ENCODE measurements around the gene PLEKHA4.

PLEKHA4 gene

DNA sequence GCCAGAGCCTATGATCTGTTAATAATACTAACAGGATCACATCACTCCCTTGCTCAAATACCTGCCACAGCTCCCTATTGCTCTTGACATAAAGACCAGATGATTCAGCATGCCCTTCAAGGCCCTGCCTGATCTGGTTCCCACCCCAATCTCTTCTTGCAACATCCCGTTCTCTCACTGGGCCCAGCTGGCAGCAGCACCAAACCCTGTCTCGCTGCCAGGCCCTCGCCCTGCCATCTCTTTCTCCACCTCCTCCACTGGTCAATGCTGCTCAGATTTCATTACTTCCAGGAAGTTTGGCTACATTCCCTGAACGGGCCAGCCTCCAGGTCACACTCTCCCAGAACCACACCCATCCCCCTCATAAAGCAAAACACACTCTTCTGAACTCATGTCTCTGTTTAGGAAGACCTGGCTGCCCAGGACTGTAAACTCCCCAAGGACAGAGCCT, 49.0 kb downstream of the PLEKHA4 start:
- DNase-seq, result peak; percentile 27

DNA sequence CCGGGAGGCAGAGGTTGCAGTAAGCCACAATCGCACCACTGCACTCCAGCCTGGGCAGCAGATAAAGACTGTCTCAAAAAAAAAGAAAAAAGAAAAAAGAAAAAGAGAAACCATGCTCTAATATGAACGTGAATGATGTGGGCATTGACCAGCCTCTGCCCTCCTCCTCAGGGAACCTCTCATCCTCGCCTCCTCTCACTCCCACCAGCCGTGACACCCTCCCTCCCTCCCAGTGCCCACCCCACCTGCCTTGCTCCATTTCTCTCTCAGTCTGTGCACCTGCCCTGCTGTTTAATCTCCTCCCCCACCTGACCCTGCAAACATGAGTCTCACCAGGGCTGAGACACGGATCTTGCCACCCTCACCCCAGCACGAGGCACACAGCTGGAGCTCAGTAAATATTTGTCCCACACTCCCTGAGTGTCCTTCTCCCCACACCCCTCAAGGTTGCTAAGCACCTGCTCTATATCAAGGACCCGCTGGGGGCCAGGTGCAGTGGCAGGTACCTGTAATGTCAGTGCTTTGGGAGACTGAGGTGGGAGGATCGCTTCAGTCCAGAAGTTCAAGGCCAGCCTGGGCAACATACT, 50.1 kb downstream of the PLEKHA4 start:
- no peak for DNase-seq

DNA sequence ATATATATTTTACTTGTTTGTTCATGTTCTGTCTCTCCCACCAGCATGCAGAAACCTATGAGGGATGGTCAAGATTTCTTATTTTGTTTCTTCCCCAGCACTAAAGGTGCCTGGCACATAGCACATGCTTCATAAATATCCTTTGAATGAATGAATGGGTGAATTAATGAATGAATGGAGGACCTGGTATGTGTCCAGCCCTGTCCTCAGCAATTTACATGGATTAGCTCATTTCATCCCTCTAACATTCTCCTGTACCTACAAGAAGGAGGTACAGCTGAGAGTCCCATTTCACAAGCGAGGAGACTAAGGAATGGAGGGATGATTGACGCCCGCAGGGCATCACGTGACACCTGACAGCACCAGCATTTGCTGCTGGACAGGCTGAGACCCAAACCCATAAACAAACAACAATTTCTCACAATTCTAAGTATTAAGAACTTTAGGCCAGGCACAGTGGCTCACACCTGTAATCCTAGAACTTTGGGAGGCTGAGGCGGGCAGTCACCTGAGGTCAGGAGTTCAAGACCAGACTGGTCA, 50.8 kb downstream of the PLEKHA4 start:
- DNase-seq, result no peak

DNA sequence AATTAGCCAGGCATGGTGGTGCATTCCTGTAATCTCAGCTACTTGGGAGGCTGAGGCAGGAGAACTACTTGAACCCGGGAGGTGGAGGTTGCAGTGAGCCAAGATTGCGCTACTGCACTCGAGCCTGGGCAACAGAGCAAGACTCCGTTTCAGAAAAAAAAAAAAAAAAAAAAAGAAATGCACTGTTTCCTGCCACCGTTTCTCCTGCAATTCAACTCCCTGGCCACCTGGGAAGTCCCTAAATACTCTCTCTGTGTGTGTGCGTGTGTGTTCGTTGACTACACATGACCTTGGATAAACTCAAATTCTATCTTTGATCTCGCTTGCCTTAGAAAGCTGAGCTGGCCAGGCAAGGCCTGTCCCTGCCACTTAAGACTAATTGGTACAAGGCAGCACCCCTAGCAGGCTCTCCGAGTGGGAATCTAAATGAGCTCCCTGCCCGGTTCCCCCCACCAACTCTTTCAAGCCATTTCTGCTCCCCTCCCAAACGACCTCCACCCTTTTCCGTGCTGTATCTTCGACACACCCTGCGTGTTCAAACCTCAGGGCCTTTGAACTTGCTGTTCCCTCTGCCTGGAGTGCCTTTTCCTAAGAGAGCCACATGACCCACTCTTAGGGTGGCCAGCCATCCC, 52.4 kb downstream of the PLEKHA4 start:
- peak; percentile 22 for DNase-seq

DNA sequence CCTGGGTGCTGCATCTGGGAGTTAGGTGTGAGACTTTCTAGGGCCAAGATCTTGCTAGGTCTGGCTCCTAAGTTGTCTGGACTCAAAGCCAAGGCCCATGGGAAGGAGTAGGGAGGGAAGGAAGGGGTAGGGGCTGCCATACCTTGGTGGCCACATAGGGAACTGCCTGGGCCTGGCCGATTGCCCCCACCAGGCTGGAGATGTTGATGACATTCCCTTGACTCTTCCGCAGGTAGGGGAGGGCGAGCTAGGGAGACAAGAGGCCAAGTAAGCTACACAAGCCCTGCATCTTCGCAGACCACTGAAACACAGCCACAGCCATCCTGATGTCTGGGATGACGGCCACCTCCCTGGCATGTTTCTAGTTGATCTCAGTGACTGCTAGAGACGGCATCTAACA, 53.5 kb downstream of the PLEKHA4 start:
- DNase-seq, result no peak

DNA sequence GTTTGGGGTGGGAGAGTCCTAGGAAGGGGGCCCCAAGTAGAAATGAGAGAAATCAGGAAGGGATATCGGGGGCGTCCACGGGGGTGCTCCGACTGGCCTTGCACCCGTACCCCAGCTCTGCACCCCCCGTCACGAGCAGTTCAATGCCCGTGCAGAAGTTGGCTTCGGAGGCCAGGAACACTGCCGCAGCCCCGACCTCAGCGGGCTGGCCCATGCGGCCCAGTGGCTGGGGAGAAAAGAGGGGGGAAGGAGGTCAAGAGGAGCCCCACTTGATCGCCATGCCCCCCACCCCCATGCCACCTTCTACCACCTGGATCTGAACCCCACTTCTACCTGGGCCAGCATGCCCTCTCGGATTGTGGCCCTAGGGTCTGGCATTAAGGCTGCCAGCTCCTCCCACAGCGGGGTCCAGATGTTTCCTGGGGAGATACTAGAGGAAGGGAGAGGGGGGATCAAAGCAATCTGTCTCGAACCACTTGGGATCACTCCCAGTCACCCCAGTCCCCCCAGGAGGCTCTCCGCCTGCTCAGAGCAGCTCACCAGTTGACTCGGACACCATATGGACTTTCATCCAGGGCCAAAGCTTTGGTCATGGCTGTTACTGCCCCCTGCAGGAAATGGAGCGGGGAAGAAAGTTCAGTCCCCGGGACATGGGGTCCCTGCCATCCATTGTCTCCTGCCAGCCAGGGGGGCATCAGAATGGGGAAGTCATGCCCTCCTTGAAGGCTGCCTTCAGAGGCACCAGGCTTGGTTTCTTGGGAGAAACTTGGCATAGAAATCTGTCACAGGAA, 55.1 kb downstream of the PLEKHA4 start:
- no peak for DNase-seq

DNA sequence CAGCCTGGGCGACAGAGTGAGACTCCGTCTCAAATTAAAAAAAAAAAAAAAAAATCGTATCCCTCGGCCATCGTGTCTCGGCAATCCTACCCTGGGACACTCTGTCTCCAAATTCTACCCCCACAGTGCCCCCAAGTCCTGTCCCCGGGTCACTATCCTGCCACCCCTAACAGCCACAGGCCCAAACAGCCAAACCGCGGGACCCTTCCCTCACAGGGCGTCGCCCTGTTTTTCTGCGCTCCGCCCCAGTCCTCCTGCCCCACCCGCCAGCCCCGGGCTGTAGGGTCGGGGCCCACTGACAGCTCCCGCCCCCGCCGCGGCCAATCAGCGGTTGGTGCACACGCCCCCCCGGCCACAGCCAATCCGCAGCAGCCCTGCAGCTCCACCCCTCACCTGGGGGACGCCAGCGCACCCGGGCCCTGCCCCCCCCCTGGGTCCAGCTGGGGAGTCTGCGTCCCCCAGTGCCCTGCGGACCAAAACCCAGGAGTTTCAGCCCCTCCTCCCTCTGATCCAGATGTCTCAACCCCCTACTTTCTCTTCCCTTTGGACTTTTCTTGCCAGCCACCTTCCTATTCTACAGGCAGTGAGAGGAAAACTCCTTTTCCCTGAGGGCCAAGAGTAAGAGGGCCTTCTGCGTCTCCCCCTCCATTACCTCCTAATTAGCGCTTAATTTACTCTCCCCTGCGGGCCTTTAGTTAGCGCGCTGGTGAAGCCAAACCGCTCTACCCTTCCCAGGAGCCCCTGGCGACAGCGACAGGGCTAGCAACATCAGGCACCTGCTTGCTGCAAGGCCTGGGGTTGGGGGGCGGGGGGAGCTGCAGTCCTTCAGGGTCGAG, 56.1 kb downstream of the PLEKHA4 start:
- peak; percentile 68 for DNase-seq

DNA sequence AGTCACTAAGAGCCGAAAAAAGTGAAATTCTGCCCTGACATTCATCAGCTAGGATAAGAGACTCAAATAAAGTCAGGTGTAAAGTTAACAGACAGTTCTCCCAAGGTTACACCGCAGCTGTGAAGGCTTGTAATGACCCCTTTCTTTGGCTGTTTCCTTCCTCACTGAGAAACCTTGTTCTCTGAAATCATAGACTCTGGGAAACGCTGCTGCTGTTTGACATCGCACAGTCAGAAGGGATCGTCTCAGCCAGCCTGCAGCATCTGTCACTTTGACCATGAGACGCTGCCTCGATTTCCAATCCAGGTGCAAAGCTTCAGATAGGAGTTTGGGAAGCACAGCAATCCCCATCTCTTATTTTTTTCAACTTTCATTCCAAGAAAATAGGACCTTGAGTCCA, 58.3 kb downstream of the PLEKHA4 start:
- DNase-seq, result no peak

DNA sequence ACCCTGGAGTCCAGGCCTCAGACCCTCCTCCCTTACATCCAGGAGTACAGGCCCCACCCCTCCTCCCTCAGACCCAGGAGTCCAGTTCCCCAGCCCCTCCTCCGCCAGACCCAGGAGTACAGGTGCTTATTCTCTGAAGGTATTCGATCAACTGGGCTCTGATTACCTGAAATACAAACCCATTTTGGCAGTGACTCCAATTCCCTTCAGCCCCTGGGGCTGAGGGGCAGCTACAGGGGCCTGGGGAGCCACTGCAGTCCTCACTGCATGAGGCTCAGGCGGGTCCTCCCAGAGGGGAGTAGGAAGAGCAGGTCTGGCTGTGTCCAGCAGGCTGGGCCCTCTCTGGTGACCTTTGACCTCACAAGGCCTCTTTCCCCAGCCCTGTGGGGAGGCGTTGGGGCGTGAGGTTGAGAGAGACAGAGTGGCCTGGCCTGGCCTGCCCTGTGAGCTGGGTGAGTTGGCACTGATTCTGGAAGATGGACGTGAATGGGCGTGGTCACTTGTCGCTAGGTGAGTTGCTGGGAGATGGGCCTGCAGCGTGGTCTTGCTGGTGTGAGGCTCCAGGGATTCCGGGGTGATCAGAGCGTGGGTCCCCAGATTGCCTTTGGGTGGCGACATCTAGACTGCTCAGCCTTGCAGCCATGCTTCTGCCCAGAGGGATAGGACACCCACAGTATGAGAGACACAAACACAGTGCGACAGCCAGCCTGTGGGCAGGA, 60.7 kb downstream of the PLEKHA4 start:
- no peak for DNase-seq

DNA sequence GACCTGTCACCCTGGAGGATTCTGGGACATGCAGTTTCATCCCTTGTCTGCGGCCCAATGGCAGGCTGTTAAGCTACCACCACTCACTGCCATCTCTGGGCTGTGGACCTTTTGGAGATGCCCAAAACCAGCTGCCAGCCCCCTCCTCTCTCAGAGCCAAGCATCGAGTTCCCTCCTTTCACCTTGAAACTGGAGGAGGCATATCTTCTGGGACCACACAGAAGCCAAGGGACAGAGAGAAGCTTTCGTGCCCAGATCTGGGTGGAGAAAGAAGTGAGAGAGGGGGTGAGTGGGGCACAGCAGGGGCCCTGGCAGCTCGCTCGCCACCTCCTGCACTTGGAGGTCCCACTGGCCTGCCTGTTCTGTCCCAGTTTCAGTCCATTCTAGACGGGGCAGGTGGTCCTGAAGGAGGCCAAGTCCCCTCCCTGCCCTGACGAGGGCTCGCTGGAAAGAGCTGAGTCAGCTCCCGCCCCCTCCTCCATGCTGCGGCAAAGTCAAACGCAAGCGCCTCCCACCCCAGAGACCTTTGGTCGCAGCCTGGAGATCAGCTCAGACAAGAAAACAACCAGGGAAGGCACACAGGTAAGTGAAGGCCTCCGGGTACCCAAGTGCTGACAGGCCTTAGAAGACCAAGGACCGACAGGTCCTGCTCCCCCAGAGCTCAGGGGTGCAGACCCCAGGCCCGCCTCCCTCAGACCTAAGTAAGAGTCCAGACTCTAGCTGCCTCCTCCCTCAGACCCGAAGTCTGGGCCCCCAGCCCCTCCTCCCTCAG, 61.4 kb downstream of the PLEKHA4 start:
- peak; percentile 52 for DNase-seq

DNA sequence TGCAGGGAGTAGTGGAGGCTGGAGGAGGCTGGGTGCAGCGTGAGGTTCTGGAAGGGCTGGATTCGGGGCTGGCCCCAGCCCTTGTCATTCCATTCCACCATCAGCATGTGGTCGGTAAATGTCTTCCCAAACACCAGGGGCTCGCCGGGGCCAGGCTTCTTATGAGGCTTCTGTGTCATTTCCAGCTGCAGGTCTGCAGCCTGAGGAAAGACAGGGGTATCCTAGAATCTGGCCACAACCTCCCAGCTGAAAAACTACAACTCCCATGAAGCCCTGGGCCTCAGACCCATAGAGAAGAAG, 61.9 kb downstream of the PLEKHA4 start:
- DNase-seq, result no peak

DNA sequence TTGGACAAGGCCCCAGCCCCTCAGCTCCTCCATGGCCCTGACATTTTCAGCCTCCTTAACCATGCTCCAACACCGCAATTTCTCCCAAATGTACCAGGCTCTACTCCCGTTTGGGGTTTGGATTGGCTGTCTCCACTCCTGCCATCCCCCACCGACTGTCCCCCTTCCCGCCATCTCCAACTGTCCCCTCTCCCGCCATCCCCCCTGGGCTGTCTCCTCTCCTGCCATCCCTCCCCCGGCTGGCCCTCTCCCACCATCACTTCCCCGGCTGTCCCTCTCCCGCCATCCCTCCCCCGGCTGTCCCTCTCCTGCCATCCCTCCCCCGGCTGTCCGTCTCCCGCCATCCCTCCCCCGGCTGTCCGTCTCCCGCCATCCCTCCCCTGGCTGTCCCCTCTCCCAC, 63.0 kb downstream of the PLEKHA4 start:
- DNase-seq, result no peak

DNA sequence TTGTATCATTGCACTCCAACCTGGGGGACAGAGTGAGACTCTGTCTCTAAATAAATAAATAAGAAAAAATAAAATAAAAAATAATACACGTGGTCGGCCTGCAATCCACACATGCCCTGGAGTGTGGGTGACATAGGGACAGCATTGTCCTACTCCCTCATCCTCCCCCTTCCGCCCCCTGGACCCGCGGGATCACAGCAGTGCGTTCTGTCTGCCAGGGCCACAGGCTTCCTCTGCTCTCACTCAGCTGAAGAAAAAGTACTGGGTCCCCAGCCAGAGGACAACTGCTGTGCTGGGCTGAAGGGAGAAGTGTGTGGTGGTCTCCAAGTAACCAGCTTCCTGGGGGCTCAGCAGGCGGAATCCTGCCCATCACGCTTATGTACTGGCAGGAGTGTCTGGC, 63.9 kb downstream of the PLEKHA4 start:
- no peak for DNase-seq

DNA sequence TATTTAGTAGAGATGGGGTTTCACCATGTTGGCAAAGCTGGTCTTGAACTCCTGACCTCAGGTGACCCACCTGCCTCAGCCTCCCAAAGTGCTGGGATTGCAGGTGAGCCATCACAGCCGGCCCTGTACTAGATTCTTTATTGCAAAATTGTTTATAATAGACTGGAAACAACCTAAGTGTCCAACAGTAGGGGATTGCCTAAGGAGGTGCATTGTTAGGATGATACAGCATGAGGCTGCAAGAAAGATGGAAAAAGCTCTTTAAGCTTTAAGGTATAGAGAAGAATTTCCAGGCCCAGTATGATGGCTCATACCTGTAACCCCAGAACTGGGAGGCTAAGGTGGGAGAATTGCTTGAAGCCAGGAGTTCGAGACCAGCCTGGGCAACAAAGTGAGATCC, 65.8 kb downstream of the PLEKHA4 start:
- no peak for DNase-seq

DNA sequence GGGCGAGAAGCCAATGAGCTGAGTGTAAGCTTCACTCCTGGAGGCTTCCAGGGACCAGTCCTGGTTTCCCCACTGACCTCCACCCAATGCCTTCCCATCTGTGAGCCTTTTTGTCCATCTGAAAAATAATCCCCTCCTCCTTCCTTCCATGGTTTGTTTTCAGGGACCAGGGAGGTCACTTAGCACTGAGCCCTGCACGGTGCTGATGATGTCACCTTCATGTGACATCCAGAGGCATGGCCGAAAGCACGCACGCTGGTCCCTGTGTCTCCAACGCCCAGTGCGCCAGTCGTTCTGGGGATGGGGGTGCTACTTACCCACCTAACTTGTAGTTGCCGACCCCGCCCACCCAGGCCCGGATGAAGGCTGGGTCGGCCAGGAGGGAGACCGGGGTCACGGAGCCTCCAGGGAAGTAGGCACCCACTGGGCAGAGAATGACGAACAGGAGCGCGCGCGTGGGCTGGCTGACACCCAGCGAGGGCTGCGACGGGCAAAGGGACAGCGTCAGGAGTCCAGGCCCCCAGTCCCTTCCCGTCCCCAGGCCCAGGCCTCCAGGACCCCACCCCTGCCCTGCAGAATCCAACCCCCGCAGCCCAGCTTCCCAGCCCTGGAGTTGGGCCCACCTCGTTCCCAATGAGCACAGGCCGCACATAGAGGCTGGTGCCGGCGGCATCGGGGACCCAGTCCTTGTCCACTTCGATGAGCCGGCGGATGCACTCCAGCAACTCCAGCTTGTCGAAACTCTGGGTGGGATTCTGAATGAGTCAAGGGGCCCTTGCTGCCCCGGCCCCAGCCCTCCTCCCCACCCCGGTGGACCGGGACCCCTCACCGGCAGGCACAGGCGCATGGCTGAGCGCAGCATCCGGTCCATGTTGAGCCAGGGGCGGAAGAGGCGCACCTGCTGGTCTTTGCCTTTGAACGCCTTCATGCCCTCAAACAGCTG, 68.8 kb downstream of the PLEKHA4 start:
- no peak for DNase-seq

DNA sequence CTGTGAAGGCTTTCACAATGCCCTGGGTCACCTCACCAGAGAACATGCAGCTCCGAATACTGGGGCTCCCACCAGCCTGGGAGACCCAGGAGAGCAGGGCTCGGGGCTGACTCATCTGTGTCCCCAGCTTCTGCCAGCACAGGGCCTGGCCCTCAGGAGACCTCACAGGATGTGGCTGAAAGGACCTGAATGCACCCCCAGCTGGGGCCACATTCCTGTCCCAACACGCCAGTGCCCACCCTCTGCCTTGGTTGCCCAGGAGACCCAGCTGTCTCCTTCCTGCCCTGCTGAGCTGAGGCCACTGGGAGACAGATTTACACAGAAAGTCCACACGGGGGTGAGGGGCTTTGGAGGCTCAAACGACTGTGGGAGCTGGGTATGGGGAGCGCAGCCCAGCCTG, 69.5 kb downstream of the PLEKHA4 start:
- DNase-seq, result peak; percentile 40

DNA sequence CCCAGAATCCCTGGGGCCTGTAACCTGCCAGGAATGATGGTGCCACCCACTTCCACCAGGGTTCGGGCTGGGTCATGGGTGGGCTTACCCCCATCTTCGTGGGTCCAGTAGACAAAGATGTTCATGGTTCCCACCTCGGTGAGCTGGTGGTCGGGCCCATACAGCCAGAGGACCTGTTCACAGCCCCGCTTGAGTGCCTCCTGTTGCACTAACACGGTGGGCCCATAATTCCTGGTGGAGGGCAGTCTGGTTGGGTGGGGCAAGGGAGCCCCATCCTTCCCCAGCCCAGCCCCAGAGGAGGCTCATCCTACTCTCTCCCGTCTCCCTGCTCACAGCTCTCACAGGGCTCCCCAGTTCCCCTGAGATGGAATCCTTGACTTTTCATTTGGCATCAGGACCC, 71.3 kb downstream of the PLEKHA4 start:
- no peak for DNase-seq

DNA sequence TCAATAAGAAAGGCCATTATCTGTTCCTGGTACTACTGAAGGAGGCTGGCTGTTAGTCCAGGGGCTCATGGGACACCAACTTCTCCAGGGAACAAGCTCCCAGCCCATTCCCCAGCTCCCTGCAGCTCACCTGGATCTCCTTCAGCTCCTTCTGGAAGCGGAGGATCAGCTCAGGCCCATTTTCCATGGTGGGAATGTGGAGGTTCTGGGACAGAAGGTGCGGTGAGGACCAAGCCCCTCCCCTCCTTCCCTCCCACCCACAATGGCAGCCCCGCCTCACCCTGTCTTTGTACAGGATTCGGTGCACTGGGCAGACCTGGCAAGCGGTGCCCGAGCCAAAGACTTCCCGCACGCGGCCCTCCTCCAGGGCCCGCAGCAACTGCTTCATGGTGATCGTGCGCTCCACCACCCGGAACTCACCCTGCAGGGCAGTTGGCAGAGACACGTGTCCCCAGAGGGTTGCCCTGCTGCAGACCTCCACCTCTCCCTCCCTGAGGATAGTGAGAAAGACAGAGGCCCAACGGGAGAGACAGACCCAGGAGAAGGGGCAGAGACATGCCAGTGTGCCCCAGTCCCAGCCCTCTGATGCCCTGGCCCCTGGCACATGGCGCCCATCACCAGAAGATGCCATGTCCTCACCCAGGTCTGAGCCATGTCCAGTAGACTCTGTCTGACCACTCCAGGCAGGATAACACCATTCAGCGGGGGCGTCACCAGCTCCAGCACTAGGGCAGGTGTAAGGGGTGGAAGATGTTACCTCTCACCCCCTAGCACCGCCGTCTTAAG, 71.9 kb downstream of the PLEKHA4 start:
- DNase-seq, result no peak

DNA sequence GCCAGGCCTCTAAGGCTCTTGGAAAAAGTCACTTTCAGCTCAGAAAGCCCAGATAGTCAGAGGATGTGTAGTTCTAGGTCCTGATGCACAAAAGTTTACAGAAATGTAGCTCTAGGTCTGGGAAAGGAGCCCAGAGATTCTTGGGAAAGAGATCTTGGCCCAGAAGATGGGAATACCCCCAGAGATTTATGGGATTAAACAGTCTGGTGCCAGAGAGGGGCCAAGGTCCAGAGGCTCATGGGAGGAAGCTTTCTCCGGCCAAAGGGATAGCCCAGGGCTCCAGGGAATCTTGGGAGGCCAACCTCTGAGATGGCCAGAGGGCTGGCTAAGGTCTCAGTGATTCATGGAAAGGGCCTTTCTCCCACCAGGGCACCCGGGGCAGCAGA, 72.7 kb downstream of the PLEKHA4 start:
- DNase-seq, result no peak
